HG03521 (cell line): ENCODE data around the gene METTL2A.
"Not testable (repeated sequence)": the region's sequence is repeated elsewhere in the genome, so short reads cannot be mapped to it uniquely, and the experiment has no call there.

Experiments
- ATAC-seq: cut with Tn5 transposase; IDR thresholded peaks from one replicate; pipeline ENCODE4 v1.9.1; 2021; ENCODE audit warnings: mild to moderate bottlenecking, moderate library complexity; ENCODE audit not compliant: unreplicated experiment

The METTL2A gene

GRCh38 chr17:62470666-62471379, 47.1 kb downstream of the METTL2A start:
- not testable (repeated sequence) for ATAC-seq

- ATAC-seq: not testable (repeated sequence)
Observed at GRCh38 chr17:62471380-62471880, 47.7 kb downstream of the METTL2A start.

- not testable (repeated sequence) for ATAC-seq
Observed at GRCh38 chr17:62473030-62473982, 49.6 kb downstream of the METTL2A start.

GRCh38 chr17:62477111-62477510, 53.4 kb downstream of the METTL2A start:
- not testable (repeated sequence) for ATAC-seq

- ATAC-seq: peak; percentile 17
Observed at GRCh38 chr17:62477718-62478408, 54.2 kb downstream of the METTL2A start.

- peak; percentile 69 for ATAC-seq
Observed at GRCh38 chr17:62478424-62478879, 54.8 kb downstream of the METTL2A start, which contains the start of gene TLK2. TLK2 (plus strand) TSS chr17:62478825; CDS start chr17:62481126, 2,301 bp downstream.

GRCh38 chr17:62478880-62479638, 55.4 kb downstream of the METTL2A start:
- peak; percentile 38 for ATAC-seq

- not testable (repeated sequence) for ATAC-seq
Observed at GRCh38 chr17:62479639-62480258, 56.1 kb downstream of the METTL2A start.

- not testable (repeated sequence) for ATAC-seq
Observed at GRCh38 chr17:62482553-62482952, 58.9 kb downstream of the METTL2A start.

GRCh38 chr17:62490990-62491389, 67.3 kb downstream of the METTL2A start:
- ATAC-seq: not testable (repeated sequence)

- not testable (repeated sequence) for ATAC-seq
Observed at GRCh38 chr17:62493049-62493655, 69.5 kb downstream of the METTL2A start.

GRCh38 chr17:62494073-62494472, 70.4 kb downstream of the METTL2A start:
- ATAC-seq: not testable (repeated sequence)

GRCh38 chr17:62496344-62496743, 72.6 kb downstream of the METTL2A start:
- not testable (repeated sequence) for ATAC-seq

- ATAC-seq: not testable (repeated sequence)
Observed at GRCh38 chr17:62498796-62499195, 75.1 kb downstream of the METTL2A start.
